GM20431 (cell line): ENCODE results near the gene TFEB.

Experiments used
- in situ Hi-C: fragments of 300-500 bp; cut with MseI, MboI; formaldehyde crosslinking; loops from one replicate; pipeline ENCODE4 v1.15.0; 2020; ENCODE audit warnings: low sequenced_read_pairs; ENCODE audit not compliant: unreplicated experiment

TFEB gene

DNA sequence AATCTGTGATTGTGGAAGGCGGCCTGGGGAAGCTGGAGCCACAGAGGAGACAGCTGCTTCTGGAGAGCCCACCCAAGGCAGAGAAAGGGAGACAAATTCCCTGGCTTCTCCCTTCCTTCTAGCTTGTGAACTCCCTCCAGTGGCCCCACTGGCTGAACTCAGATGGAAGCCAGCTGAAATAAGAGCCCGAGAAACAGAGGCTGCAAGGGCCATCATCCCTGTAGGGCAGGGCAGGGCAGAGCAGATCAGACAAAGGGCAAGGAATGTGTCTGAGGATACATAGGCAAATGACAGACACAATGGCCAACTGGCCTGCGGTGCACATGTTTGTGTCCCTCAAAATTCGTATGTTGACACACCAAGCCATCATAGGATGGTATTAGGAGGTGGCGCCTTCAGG is 71.8 kb downstream of the TFEB start:
- in situ Hi-C loops, result no loop called here

GRCh38 chr6:41659935-41660334 is 75.5 kb downstream of the TFEB start:
- in situ Hi-C loops, result no loop called here

DNA sequence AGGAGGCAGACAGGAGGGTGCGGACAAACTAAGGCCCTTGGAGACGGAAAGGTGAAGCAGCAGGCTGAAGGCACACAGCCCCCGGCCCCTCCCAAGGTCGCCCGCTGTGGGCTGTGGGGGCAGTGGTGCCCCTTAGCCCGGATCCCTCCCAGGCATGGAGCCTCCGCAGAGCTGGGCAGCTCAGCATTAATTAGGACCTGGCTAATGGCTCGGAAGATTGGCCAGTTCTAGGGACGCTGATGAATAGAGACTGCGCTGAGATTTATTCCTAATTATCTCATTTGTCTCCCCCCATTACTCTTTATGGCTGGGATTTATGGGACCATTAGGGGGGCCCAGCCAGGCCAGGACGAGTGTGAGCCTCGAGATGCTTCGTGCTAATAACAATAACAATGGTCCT is 76.8 kb downstream of the TFEB start:
- in situ Hi-C loops, result no loop called here

DNA sequence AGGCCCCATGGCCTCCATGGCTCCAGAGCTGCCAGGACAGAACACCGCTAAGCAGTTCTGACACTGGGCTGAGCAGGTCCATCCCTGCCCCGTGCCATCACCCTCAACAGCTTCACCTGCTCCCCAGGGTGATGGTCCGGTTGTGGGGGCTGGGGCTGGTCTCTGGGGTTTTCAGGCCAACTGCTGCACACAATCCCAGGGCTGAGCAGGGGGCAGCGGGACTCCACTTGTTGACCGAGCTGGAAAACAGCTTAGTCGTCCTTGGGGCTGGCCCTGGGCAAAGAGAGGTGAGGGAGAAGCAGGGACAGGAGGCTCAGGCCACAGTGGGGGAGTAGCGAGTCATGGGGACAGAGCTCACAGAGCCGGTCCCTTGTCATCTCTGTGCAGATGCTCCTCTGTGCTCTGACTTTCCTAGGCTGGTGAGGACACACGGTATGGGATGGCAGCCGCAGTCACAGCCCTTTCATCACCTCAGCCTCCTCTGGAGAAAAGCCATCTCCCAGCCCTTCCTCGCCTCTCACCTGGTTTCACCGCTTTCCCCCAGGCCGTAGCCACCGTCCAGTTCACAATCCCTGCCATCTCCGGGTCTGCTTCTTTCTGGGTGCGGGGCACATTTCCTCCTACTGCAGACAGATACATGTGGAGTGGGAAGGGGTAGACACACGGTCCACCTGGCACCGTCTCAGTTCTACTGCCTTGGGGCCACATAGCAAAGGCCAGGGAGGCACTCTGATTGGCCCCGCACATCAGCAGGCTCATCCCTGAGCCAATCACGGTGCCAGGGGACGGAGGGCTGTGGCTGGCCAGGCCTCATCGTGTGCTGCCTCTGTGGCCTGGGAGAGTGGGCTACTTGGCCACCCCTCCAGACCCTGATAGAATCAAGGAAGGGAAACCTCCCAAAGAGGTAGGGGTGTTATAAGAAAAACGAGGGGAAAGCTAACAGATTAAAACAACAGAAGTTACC is 78.0 kb downstream of the TFEB start:
- in situ Hi-C loops, result no loop called here

DNA sequence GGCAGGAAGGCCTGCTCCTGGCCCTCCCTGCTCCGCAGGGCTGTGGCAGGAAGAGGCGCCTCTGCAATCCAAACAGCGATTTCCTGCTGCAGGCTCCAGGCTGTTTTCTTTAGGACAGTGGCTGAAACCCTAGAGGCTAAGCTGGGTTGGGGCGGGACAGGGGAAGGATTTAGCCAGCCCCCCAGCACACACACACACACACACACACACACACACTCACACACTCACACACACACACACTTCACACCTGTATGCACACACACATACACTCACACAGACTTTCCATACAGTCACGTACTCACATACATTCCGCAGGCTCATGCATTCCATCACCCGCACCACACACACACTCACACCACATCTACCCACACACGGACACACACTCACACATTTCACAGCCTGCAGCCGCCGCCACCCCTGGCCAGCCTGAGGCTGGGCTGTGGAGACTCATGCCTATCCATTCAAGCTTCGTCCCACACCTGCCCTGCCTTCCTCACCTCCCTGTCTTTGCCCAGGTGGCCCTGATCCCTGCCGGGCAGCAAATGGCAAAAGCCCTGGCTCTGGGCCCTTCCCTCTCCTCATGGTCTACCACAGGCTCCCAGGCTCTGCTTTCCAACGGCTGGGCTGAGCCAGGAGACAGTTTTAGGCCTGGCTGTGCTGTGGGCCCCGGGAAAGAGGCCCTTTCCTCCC is 79.3 kb downstream of the TFEB start:
- in situ Hi-C loops, result no loop called here

- in situ Hi-C loops, result no loop called here
Observed at GRCh38 chr6:41655646-41656001, 79.8 kb downstream of the TFEB start.

GRCh38 chr6:41655176-41655575 is 80.2 kb downstream of the TFEB start:
- in situ Hi-C loops, result no loop called here

- in situ Hi-C loops, result no loop called here
Observed at GRCh38 chr6:41654698-41655151, 80.7 kb downstream of the TFEB start.

DNA sequence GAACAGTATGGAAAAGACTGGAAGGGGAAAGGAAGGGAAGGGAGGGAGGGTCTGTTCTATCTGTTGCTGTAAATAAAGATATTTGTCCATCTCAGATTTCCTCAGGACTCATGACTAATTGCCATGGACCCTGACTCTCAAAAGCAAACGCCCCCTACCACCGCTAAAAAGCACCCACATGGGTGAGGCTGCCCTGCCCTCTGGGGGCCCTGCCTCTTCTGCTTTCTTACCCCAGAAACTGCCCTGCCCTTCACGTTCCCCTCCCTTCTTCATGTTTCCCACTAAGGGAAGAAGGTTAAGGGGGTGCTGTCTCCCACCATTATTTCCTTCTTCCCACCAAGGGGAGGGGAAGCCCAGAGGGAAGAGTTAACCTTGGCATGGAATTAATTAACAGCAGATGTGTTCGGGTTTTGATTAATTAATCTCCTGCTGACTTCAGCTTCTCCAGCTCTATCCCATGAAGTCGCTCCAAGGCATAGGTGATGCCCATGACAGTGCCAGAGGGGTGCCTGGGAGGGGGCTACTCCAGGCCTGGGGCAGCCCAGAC is 81.2 kb downstream of the TFEB start:
- in situ Hi-C loops, result no loop called here

- in situ Hi-C loops, result no loop called here
Observed at GRCh38 chr6:41653691-41654090, 81.7 kb downstream of the TFEB start.

GRCh38 chr6:41652866-41653652 is 82.3 kb downstream of the TFEB start:
- in situ Hi-C loops, result no loop called here

DNA sequence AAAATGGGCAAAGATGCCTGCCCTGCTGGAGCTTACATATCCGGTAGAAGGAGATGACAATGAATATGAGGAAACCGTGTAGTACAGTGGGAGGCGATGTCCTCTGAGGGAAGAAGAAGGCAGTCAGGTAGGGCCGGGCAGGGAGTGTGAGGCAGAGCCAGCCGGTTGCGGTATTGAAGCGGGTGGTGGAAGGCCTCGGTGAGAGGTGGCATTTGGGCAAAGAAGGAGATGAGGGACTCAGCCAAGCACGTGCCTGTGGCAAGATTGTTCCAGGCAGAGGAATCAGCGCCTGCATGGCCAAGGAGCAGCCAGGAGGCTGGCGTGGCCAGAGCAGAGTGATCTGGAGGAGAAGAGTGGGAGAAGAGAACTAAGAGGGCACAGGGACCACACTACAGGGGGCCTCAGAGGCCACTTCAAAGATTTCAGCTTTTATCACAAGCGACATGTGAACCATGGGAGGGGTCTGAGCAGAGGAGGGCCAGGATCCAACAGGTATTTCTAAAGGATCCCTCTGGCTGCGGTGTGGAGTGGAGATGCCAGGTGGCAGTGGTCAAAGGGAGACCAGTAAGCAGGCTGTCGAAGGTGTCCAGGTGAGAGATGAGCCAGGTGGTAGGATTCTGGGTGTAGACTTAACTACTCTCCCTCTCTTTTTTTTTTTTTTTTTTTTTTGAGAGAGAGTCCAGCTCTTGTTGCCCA is 83.3 kb downstream of the TFEB start:
- in situ Hi-C loops, result no loop called here

DNA sequence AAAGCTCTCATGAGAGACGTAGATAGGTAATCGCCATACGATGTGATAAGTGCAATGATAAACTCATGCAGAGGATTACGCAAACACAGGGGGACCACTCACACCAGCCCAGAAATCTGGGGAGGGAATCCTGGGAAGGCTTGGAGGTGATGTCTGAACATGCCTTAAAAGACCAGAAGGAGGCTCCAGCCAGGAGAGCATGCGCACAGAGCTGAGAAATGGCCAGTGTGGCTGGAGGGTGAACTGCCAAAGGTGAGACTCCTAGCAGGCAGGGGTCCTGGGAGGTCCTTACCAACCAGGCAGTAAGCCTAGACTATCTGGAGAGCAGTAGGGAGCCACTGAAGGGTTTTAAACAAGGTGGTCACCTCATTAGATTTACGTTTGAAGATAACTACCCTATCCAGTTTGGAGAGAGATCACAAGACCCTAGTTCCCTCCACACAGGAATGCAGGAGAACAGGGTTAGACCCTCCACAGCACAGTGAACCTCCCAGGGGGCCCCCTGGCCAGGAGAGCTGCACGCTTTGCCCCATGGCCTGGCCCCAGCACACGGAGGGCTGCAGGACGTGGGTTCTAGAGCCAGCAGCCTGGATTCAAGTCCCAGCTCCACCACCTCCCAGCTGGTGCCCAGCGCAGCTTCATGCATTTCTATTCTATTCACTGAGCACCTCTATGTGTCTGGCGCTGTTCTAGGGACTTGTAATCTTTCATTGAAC is 84.0 kb downstream of the TFEB start:
- in situ Hi-C loops, result no loop called here

- in situ Hi-C loops, result no loop called here
Observed at GRCh38 chr6:41650120-41650519, 85.3 kb downstream of the TFEB start.

DNA sequence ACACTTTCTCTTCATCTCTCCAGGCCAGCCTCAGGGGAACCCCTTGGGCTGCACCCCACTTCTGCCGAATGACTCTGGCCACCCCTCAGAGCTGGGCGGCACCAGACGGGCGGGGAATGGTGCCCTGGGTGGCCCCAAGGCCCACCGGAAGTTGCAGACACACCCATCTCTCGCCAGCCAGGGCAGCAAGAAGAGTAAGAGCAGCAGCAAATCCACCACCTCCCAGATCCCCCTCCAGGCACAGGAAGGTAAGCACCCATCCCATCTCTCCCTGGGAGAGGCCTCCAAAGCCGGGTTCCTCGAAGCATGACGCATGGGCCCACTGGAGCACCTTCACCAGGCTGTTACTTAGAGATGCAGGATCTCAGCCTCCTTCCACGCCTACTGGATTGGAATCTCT is 85.8 kb downstream of the TFEB start:
- in situ Hi-C loops, result no loop called here

GRCh38 chr6:41648921-41649320 is 86.5 kb downstream of the TFEB start:
- in situ Hi-C loops, result no loop called here

GRCh38 chr6:41648070-41648585 is 87.3 kb downstream of the TFEB start:
- in situ Hi-C loops, result no loop called here

DNA sequence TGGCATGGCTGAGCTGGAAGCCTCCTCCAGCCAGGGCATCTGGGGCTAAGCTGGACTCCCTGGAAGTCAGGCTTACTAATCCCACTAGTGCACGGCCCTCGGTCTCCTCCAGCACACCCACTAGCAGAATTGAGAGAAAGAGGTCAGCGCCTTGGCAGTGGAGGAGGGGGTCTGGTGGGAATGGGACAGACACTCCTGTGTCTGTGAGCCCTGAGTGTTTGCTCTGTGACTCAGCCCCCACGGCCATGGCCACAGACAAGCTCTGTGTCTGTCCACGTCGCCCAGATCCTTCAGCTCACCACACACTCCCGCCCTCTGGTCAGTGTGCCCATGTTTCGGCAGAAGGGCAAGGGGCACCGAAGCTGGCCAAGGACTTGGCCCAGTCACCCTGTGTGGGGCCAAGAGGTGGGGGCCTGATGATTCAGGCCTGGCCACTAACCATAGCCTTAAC is 88.3 kb downstream of the TFEB start:
- in situ Hi-C loops, result no loop called here
